Prostate gland (tissue), 2 donors: ENCODE data around the gene PDE5A. TPM values are rescaled to one million over a fixed set of nuclear protein-coding genes. Genes with fewer than 3 reads are reported as not detected.
"Not testable (repeated sequence)": the region's sequence is repeated elsewhere in the genome, so short reads cannot be mapped to it uniquely, and the experiment has no call there.

Source experiments
- DNase-seq: peaks from one replicate; pipeline ENCODE4 v3.0.0-alpha.2; 2019; ENCODE audit warnings: low spot score
- H3K27ac ChIP-seq, 2 donors: fragments of 200-600 bp; sonication (generic); 2 replicates each; pipeline ENCODE4 v1.5.1; 2017 to 2019
- H3K27me3 ChIP-seq: fragments of 200-600 bp; sonication (generic); replicated peaks from 2 replicates; pipeline ENCODE4 v1.5.1; 2019; ENCODE audit not compliant: insufficient read depth
- H3K36me3 ChIP-seq, 2 donors: fragments of 200-600 bp; sonication (generic); 1 replicate in 1 of 2; 2 replicates in 1 of 2; pipeline versions ENCODE4 v1.5.1 to v1.8.1; 2017 to 2019
- H3K4me1 ChIP-seq: fragments of 200-600 bp; sonication (generic); replicated peaks from 2 replicates; pipeline ENCODE4 v1.5.1; 2019
- H3K4me3 ChIP-seq, 2 donors: fragments of 200-600 bp; sonication (generic); 2 replicates each; pipeline ENCODE4 v1.5.1; 2017 to 2019
- H3K9me3 ChIP-seq: fragments of 200-600 bp; sonication (generic); 2 replicates; pipeline ENCODE4 v1.5.1; 2017
- CTCF ChIP-seq, 4 experiments: fragments of 200-600 bp in 2 of 4; fragments of 450-650 bp in 2 of 4; sonication (generic) in 2 of 4; IDR thresholded peaks; 1 replicate in 3 of 4; 2 replicates in 1 of 4; pipeline ENCODE4 v1.5.1; 2016 to 2019; ENCODE audit warnings: antibody characterized with exemption in 4 of 4, mild to moderate bottlenecking in 2 of 4, moderate library complexity in 2 of 4
- POLR2A ChIP-seq: fragments of 450-650 bp; IDR thresholded peaks from one replicate; pipeline ENCODE4 v1.6.1; 2016; ENCODE audit warnings: antibody characterized with exemption, mild to moderate bottlenecking
- POLR2AphosphoS5 ChIP-seq: sonication (generic); formaldehyde crosslinking; IDR thresholded peaks from one replicate; pipeline ENCODE4 v1.6.1; 2017; ENCODE audit warnings: antibody characterized with exemption
- WGBS: methylation state at CpG from one replicate; pipeline ENCODE4 v1.1.5; 2018; 5-methylcytosine and 5-hydroxymethylcytosine counted together
- intact Hi-C: fragments of 100-400 bp; cut with DNase I; formaldehyde crosslinking; loops from one replicate; pipeline ENCODE4 v1.14.2; 2022
- total RNA-seq, 2 donors: library from RNA; depleted of rRNA; stranded (reverse); fragments of >200 nt; gene quantifications; one replicate each; pipeline ENCODE4 v1.1.0, GENCODE V29; 2016

PDE5A gene
- total RNA-seq, 2 donors from 2014 or later: 46.0 to 49.6 TPM

- Histone ChIP-seq H3K27ac (no peak overlapping the region), H3K9me3 (no peaks in the 10 kb centered on the region), H3K4me1 (peaks cover 4% of the 10 kb centered on the region), H3K36me3 (no peaks in the 10 kb centered on the region), H3K4me3 (no peak overlapping the region), H3K27me3 (no peaks in the 10 kb centered on the region)
- intact Hi-C loops: no loop called here
- no peak for TF ChIP-seq POLR2AphosphoS5
- TF ChIP-seq POLR2A: no peak
- no peak for TF ChIP-seq CTCF (IDR thresholded peaks at IDR 0.05)
- DNase-seq: no peak
- 88% methylated on average over 3 of the region's 3 CpGs for WGBS
Measured at GRCh38 chr4:119647558-119647957, 19.0 kb upstream of the PDE5A start.

GRCh38 chr4:119646347-119647071, 17.9 kb upstream of the PDE5A start:
- H3K27ac ChIP-seq: no peak overlapping the region
- peak; percentile 9 for DNase-seq
- H3K4me1 ChIP-seq: peaks cover 4% of the 10 kb centered on the region
- H3K9me3 ChIP-seq: no peaks in the 10 kb centered on the region
- no peaks in the 10 kb centered on the region for H3K27me3 ChIP-seq
- no peaks in the 10 kb centered on the region for H3K36me3 ChIP-seq
- TF ChIP-seq POLR2AphosphoS5 (no peak), POLR2A (no peak)
- intact Hi-C loops: no loop called here
- WGBS: 27% methylated on average over 5 of the region's 5 CpGs
- no peak overlapping the region for H3K4me3 ChIP-seq

GRCh38 chr4:119643306-119644042, 14.9 kb upstream of the PDE5A start:
- intact Hi-C loops: no loop called here
- Histone ChIP-seq H3K4me3 (no peak overlapping the region), H3K27ac (no peak overlapping the region), H3K36me3 (no peaks in the 10 kb centered on the region), H3K4me1 (peaks cover 4% of the 10 kb centered on the region), H3K27me3 (no peaks in the 10 kb centered on the region), H3K9me3 (no peaks in the 10 kb centered on the region)
- DNase-seq: no peak
- 78% methylated on average over 6 of the region's 6 CpGs for WGBS
- TF ChIP-seq POLR2AphosphoS5 (no peak), POLR2A (no peak), CTCF (IDR thresholded peaks at IDR 0.05) (no peak)

GRCh38 chr4:119641765-119642164, 13.2 kb upstream of the PDE5A start:
- Histone ChIP-seq H3K4me1 (peaks cover 3% of the 10 kb centered on the region), H3K27ac (no peak overlapping the region), H3K27me3 (no peaks in the 10 kb centered on the region), H3K9me3 (no peaks in the 10 kb centered on the region), H3K36me3 (no peaks in the 10 kb centered on the region), H3K4me3 (no peak overlapping the region)
- intact Hi-C loops: no loop called here
- no peak for DNase-seq
- TF ChIP-seq CTCF (IDR thresholded peaks at IDR 0.05) (no peak), POLR2AphosphoS5 (no peak), POLR2A (no peak)

GRCh38 chr4:119638359-119638758, 9.8 kb upstream of the PDE5A start:
- Histone ChIP-seq H3K36me3 (no peaks in the 10 kb centered on the region), H3K9me3 (no peaks in the 10 kb centered on the region), H3K27me3 (no peaks in the 10 kb centered on the region), H3K4me1 (no peaks in the 10 kb centered on the region), H3K27ac (no peak overlapping the region), H3K4me3 (no peak overlapping the region)
- WGBS: 70% methylated on average over 1 of the region's 1 CpG
- no peak for DNase-seq
- TF ChIP-seq CTCF (IDR thresholded peaks at IDR 0.05): no peak
- TF ChIP-seq POLR2AphosphoS5: no peak
- no peak for TF ChIP-seq POLR2A
- intact Hi-C loops: loop anchor here (10.0 kb wide), 1 partner anchor 136 kb away; no protein-coding TSS in a partner anchor

- H3K9me3 ChIP-seq, H3K4me1 ChIP-seq, DNase-seq, H3K4me3 ChIP-seq, H3K27me3 ChIP-seq, H3K36me3 ChIP-seq, H3K27ac ChIP-seq: not testable (repeated sequence)
- intact Hi-C loops: loop anchor here (10.0 kb wide), 1 partner anchor 138 kb away; no protein-coding TSS in a partner anchor
Measured at GRCh38 chr4:119636851-119637250, 8.2 kb upstream of the PDE5A start.
